GM19463 (cell line): ENCODE results near the gene TNS3.

Experiments
- ATAC-seq: cut with Tn5 transposase; IDR thresholded peaks from one replicate; pipeline ENCODE4 v1.9.1; 2021; ENCODE audit warnings: mild to moderate bottlenecking, moderate library complexity; ENCODE audit not compliant: unreplicated experiment

TNS3 gene

GRCh38 chr7:47249361-47249760, 332.6 kb downstream of the TNS3 start:
- no peak for ATAC-seq

- no peak for ATAC-seq
Observed at GRCh38 chr7:47248797-47249196, 333.1 kb downstream of the TNS3 start.

- no peak for ATAC-seq
Observed at GRCh38 chr7:47247132-47247531, 334.8 kb downstream of the TNS3 start.

GRCh38 chr7:47244692-47245091, 337.2 kb downstream of the TNS3 start:
- no peak for ATAC-seq

- no peak for ATAC-seq
Observed at GRCh38 chr7:47241112-47242065, 340.5 kb downstream of the TNS3 start.

GRCh38 chr7:47239931-47240421, 341.9 kb downstream of the TNS3 start:
- no peak for ATAC-seq

GRCh38 chr7:47239034-47239433, 342.9 kb downstream of the TNS3 start:
- no peak for ATAC-seq

GRCh38 chr7:47236480-47237129, 345.3 kb downstream of the TNS3 start:
- ATAC-seq = no peak

GRCh38 chr7:47233996-47234395, 347.9 kb downstream of the TNS3 start:
- ATAC-seq = no peak

GRCh38 chr7:47232751-47233412, 349.0 kb downstream of the TNS3 start:
- ATAC-seq = no peak

- no peak for ATAC-seq
Observed at GRCh38 chr7:47231627-47232026, 350.3 kb downstream of the TNS3 start.

- no peak for ATAC-seq
Observed at GRCh38 chr7:47231032-47231431, 350.9 kb downstream of the TNS3 start.

- ATAC-seq = no peak
Observed at GRCh38 chr7:47228386-47229014, 353.4 kb downstream of the TNS3 start.

- ATAC-seq = peak; percentile 74
Observed at GRCh38 chr7:47227762-47228177, 354.1 kb downstream of the TNS3 start.

GRCh38 chr7:47226696-47227095, 355.2 kb downstream of the TNS3 start:
- ATAC-seq = no peak

- ATAC-seq = peak; percentile 42
Observed at GRCh38 chr7:47225387-47226131, 356.4 kb downstream of the TNS3 start.
